Measurements from ENCODE around the gene GSG1L. TPM values are rescaled to one million over a fixed set of nuclear protein-coding genes. Genes with fewer than 3 reads are reported as not detected.

Gene GSG1L
- polyA plus RNA-seq, 3 donors, result not detected

- WGBS (ENCODE audit: insufficient coverage), result 73% methylated on average over 7 of the region's 9 CpGs
- peaks cover 18 to 37% of the 10 kb centered on the region in 2 donors for H3K36me3 ChIP-seq (replicated peaks in 1 of 2; ENCODE audit: control insufficient read depth in 1 of 2, insufficient read depth in 2 of 2, low read length in 2 of 2)
- H3K36me3 Mint-ChIP-seq, result peaks cover 51 to 53% of the 10 kb centered on the region in 2 donors
- DNase-seq, result peak; percentile 15 to 56 (median 28)
- H3K27me3 ChIP-seq (ENCODE audit: control insufficient read depth in 2 of 2, insufficient read depth in 2 of 2, low read length in 2 of 2), result no peaks in the 10 kb centered on the region
- no peak overlapping the region for H3K9ac ChIP-seq (ENCODE audit: insufficient read depth, low read length, poor library complexity, severe bottlenecking)
- peak overlapping the region in 1 of 2 donors; percentile 77 for H3K4me3 Mint-ChIP-seq
- H3K4me2 ChIP-seq (replicated peaks; ENCODE audit: extremely low read depth, low read length, poor library complexity, severe bottlenecking), result peak overlapping the region; percentile 9
- intact Hi-C loops (cut with micrococcal nuclease), result no loop called here
- peak overlapping the region in 1 of 3 experiments; percentile 26 for H3K4me3 ChIP-seq (replicated peaks in 1 of 3; ENCODE audit: low read depth in 2 of 3, low read length in 3 of 3)
- no peak for TF ChIP-seq CTCF (IDR thresholded peaks at IDR 0.05)
- H3K4me1 Mint-ChIP-seq, result peaks cover 45% of the 10 kb centered on the region
- H3K9me3 ChIP-seq (replicated peaks in 1 of 2; ENCODE audit: control insufficient read depth in 1 of 2, insufficient read depth in 1 of 2, low read length in 2 of 2), result peaks cover 0 to 2% of the 10 kb centered on the region in 2 donors
- peaks cover 0 to 8% (median 3%) of the 10 kb centered on the region in 7 donors for H3K9me3 Mint-ChIP-seq
- H3K27ac ChIP-seq (ENCODE audit: low read depth in 1 of 2, low read length in 2 of 2), result peak overlapping the region; percentile 42 to 74
- no peaks in the 10 kb centered on the region for H3K79me2 ChIP-seq (ENCODE audit: insufficient read depth, low read length)
- H3K4me1 ChIP-seq (ENCODE audit: control insufficient read depth in 1 of 2, insufficient read depth in 2 of 2, low read length in 2 of 2), result peaks cover 37 to 39% of the 10 kb centered on the region in 2 donors
- no peaks in the 10 kb centered on the region for H4K20me1 ChIP-seq (ENCODE audit: insufficient read depth, low read length)
- peak overlapping the region; percentile 1 to 85 (median 77) for H3K27ac Mint-ChIP-seq
- H2AFZ ChIP-seq (ENCODE audit: insufficient read depth, low read depth, low read length, poor library complexity, severe bottlenecking), result peak overlapping the region; percentile 36
- H3K27me3 Mint-ChIP-seq (ENCODE audit: low read depth in 3 of 3), result peaks cover 0 to 2% (median 0%) of the 10 kb centered on the region in 3 donors
These were observed 304.1 kb downstream of the GSG1L start for GRCh38 chr16:27759301-27759871.

GRCh38 chr16:27758544-27758943, 305.0 kb downstream of the GSG1L start:
- WGBS (ENCODE audit: insufficient coverage), result 100% methylated on average over 2 of the region's 2 CpGs

More at GRCh38 chr16:27758544-27758943, 305.0 kb downstream of the GSG1L start:
- Mint-ChIP-seq H3K27ac (peak overlapping the region in 3 of 7 donors; percentile 21 to 66 (median 46)), H3K4me1 (peaks cover 45% of the 10 kb centered on the region), H3K9me3 (peaks cover 0 to 2% (median 0%) of the 10 kb centered on the region in 7 donors), H3K4me3 (no peak overlapping the region), H3K27me3 (ENCODE audit: low read depth in 3 of 3) (peaks cover 0 to 6% (median 0%) of the 10 kb centered on the region in 3 donors), H3K36me3 (peaks cover 46 to 47% of the 10 kb centered on the region in 2 donors)
- Histone ChIP-seq H3K4me1 (ENCODE audit: control insufficient read depth in 1 of 2, insufficient read depth in 2 of 2, low read length in 2 of 2) (peaks cover 37 to 39% of the 10 kb centered on the region in 2 donors), H3K4me2 (replicated peaks; ENCODE audit: extremely low read depth, low read length, poor library complexity, severe bottlenecking) (no peak overlapping the region), H3K27ac (ENCODE audit: low read depth in 1 of 2, low read length in 2 of 2) (no peak overlapping the region), H3K79me2 (ENCODE audit: insufficient read depth, low read length) (no peaks in the 10 kb centered on the region), H3K36me3 (replicated peaks in 1 of 2; ENCODE audit: control insufficient read depth in 1 of 2, insufficient read depth in 2 of 2, low read length in 2 of 2) (peaks cover 11 to 34% of the 10 kb centered on the region in 2 donors), H3K27me3 (ENCODE audit: control insufficient read depth in 2 of 2, insufficient read depth in 2 of 2, low read length in 2 of 2) (no peaks in the 10 kb centered on the region), H3K9me3 (replicated peaks in 1 of 2; ENCODE audit: control insufficient read depth in 1 of 2, insufficient read depth in 1 of 2, low read length in 2 of 2) (no peaks in the 10 kb centered on the region), H2AFZ (ENCODE audit: insufficient read depth, low read depth, low read length, poor library complexity, severe bottlenecking) (no peak overlapping the region), H3K9ac (ENCODE audit: insufficient read depth, low read length, poor library complexity, severe bottlenecking) (no peak overlapping the region), H3K4me3 (replicated peaks in 1 of 3; ENCODE audit: low read depth in 2 of 3, low read length in 3 of 3) (no peak overlapping the region), H4K20me1 (ENCODE audit: insufficient read depth, low read length) (no peaks in the 10 kb centered on the region)
- DNase-seq, result no peak
- intact Hi-C loops (cut with micrococcal nuclease), result no loop called here
- no peak for TF ChIP-seq CTCF (IDR thresholded peaks at IDR 0.05)

All from CD14-positive monocyte (primary cell).